Pulmonary artery endothelial cell (primary cell): ENCODE measurements around the gene ZNRF2. TPM values are rescaled to one million over a fixed set of nuclear protein-coding genes. Genes with fewer than 3 reads are reported as not detected.

ENCODE experiments used
- DNase-seq: peaks from one replicate; pipeline ENCODE4 v3.0.0-alpha.2; 2011; ENCODE audit warnings: low read depth, low spot score
- total RNA-seq: library from RNA; depleted of rRNA; stranded (reverse); fragments of >200 nt; gene quantifications from 2 replicates; pipeline ENCODE4 v1.2.3, GENCODE V29; 2014

ZNRF2 gene
- total RNA-seq, 1 donor from 2014 or later = 4.9 TPM

- DNase-seq = no peak
These were observed 36.9 kb downstream of the ZNRF2 start for GRCh38 chr7:30321089-30321881.

GRCh38 chr7:30321882-30322192 is 37.4 kb downstream of the ZNRF2 start:
- no peak for DNase-seq

- DNase-seq = no peak
These were observed 38.0 kb downstream of the ZNRF2 start for GRCh38 chr7:30322271-30323005.

DNA sequence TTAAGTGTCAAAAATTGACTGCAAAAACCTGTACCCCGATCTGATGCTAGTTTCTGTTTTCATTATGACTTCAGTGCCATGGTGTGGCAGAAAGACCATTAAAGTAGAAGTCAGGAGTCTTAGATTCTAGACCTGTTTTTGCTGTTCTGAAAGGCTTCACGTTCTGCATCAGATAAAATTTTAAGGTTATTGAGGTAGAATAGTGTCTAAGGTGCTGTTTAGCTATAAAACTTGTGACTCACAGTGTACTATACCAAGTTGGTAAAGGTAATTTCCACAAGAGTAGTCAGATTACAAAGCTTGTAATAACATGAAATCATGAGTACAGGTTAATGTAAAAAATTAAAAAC is 38.6 kb downstream of the ZNRF2 start:
- DNase-seq = no peak

DNA sequence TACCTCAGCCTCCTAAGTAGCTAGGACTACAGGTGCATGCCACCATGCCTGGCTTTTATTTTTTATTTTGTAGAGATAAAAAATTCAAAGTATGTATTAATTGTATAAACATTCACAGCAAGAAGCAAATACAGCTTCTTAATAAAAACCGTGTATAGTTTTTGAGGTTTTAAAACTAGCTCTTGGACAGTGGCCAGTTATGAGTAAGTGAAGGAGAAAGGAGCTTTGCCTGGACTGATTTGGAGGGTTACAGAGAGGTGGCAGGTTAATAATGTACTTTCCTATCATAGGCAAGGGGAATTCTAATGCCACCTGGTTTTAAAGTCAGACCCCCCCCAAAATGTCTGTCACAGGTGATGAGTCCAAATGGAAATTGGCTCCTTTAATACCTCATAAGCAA is 43.4 kb downstream of the ZNRF2 start:
- no peak for DNase-seq

- DNase-seq = no peak
These were observed 44.0 kb downstream of the ZNRF2 start for GRCh38 chr7:30328381-30328780.

DNA sequence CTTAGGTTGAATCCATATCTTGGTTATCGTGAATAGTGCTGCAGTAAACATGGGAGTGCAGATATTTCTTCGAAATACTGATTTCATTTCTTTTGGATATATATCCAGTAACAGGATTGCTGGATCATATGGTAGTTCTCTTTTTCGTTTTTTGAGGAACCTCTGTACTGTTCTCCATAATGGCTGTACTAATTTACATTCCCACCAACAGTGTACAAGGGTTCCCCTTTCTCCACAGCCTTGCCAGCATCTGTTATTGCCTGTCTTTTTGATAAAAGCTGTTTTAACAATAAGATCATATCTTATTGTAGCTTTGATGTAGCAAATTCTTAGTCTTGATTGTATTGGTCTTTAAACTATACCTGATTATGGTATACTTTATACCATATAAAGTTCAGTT is 45.3 kb downstream of the ZNRF2 start:
- no peak for DNase-seq

DNA sequence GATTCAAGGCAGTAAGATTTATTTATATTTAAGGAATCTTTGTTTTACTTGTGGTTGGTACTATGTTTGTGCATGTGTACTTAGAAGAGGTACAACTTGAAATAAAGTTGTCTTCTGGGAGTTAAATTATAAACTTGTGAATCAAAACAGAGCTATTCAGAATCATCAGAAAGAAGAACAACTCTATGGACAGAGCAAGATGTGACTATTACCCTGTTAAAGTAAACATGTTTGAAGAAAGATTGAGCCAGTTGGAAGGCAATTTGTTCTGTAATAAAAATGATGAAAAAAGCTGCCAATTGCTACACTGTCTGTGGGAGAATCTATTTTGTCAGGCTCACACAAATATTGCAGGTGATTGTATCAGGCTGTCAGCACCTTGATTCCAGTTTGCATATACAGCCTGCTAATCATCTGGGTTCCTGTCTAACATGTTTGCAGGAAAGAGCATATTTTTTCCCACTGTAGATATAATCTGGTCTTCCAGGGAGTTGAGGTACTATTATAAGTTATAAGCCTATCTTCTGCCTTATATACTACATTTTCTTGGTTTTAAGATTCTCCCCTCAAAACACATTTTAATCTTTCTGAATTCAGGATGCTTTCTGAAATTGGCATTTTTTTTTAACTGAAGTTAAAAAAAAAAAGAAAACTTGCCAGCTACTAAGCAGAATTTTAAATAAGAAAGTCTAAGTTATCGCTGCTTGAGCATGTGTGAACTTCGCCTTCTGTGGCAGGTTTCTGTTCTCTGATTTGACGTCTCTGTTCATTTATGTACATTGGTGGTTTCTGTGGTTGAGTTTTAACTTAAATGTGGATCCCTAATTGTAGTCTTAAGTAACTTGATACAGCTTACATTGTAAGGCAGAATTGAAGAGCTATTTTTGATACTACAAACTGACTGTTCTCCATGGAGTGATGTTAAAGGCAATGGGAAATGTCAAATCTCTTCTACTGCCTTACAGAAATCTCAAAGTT is 46.0 kb downstream of the ZNRF2 start:
- DNase-seq = no peak

GRCh38 chr7:30331338-30331737 is 46.9 kb downstream of the ZNRF2 start:
- no peak for DNase-seq

GRCh38 chr7:30332549-30332948 is 48.2 kb downstream of the ZNRF2 start:
- DNase-seq = no peak

DNA sequence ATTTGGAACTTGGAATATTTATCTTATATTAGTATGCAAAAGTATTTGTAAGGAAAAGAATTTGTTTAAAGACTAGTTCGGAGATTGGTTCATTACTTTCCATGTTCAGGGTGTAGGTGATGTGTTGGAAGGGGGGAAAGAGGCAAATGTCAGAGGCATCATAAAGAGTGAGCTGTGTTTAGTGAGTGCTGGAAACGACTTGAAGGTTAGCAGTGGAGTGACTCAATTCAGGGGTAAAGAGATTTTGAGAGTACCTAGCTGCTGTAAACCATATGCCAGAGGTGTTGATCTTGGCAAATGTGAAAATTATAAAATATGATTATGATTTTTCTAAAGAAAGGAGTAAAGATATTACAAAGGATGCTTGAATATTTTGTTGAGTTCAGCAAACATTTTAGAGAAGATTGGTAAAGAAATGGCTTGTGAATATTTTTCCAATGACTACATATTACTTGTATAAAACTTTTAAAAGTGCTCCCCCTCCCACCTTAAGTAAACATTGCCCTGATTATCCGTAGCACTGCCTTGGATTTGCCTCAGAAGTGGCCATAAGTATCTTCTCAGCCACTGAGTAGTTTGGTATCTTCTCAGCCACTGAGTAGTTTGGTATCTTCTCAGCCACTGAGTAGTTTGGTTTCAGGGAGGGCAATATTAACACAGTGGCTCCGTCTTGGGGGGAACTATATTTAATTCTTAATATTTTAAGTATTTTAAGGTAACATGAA is 51.5 kb downstream of the ZNRF2 start:
- DNase-seq = no peak

DNA sequence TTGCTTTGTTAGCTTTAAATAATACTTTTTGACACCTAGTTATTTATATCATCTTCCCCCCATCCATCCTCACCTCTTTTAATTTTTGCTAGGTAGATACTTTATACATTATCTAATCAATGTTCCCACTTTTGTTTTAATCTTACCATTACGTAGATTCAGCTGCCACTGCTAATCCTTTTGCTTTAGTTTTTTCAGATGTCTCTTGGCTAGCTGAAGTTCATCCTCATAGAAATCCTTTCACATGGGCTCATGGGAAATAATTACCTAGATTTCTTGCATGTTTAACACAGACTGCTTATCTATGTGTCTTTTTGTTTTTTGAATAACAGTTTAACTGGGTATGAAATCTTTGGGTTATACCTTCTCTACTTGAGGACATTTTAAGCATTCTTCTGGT is 60.1 kb downstream of the ZNRF2 start:
- no peak for DNase-seq

- no peak for DNase-seq
These were observed 63.1 kb downstream of the ZNRF2 start for GRCh38 chr7:30347226-30348082.

- DNase-seq = peak; percentile 29
These were observed 63.7 kb downstream of the ZNRF2 start for GRCh38 chr7:30348083-30348560.

DNA sequence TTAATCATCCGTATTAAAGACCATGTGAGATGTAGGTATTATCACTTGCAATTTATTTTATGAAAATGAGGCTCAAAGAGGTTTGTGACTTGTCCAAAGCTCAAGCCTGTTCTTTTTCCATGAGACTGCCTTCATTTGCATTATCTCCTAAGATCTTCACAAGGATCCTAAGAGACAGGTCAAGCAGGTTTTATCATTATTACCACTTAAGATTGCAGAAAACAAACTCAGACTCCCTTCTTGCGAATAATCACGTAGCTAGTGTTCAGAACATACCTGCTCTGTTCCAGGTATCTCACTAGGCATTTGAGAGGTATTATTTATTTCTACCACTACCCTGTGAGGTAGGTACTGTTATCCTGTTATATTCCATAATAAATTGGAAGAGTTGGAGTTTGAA is 64.8 kb downstream of the ZNRF2 start:
- DNase-seq = no peak

GRCh38 chr7:30349816-30350215 is 65.4 kb downstream of the ZNRF2 start:
- no peak for DNase-seq

DNA sequence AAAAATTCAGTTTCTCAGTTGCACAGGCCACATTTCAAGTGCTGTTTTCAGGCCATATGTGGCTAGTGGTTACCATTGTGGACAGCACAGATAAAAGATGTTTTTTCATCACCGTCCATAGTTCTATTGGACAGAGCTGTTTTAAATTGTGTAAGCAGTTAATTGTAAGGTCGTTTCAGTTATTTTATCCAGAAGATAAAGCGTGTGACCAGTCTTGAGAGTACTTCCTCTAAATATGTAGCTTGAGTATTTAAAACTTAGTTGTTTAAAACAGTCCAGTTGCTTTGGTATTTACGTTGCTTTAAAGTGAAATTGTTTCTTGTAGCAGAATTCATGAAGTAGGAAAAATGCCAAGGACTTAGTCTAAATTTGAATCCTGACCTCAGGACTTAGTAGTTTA is 66.9 kb downstream of the ZNRF2 start:
- no peak for DNase-seq

- DNase-seq = no peak
These were observed 67.3 kb downstream of the ZNRF2 start for GRCh38 chr7:30351724-30352123.

- no peak for DNase-seq
These were observed 67.8 kb downstream of the ZNRF2 start for GRCh38 chr7:30352169-30352568.

DNA sequence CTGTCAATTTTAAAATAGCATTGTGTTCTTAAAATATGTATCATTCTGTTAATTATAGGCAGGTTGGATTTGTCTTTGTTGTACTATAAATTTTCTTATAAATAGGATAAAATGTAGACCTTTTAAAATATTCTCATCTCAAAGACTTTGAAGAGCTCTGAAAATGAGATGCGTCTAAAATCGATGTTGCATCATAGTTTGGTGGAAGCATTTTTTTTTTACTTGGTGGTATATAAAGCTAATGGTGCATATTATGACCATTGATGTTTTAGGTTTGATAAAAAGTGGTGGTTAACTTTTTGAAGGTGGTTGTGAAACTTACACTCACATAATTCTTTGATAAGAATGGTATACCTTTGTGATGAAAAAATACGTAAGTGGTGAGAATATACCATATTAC is 69.1 kb downstream of the ZNRF2 start:
- DNase-seq = no peak
